Endothelial cell (in vitro differentiated cells): ENCODE data around the gene RANBP3L. TPM values are rescaled to one million over a fixed set of nuclear protein-coding genes. Genes with fewer than 3 reads are reported as not detected.

Source experiments
- DNase-seq: peaks from one replicate; pipeline ENCODE4 v3.0.0; 2021; ENCODE audit warnings: low spot score
- H3K27ac Mint-ChIP-seq: one replicate; pipeline ENCODE4 v1.8.0; 2021; ENCODE audit warnings: mixed read lengths, inconsistent platforms; ENCODE audit not compliant: unreplicated experiment
- H3K27me3 Mint-ChIP-seq: one replicate; pipeline ENCODE4 v1.8.0; 2021; ENCODE audit warnings: mild to moderate bottlenecking, moderate library complexity, mixed read lengths, inconsistent platforms; ENCODE audit not compliant: unreplicated experiment
- H3K36me3 Mint-ChIP-seq: one replicate; pipeline ENCODE4 v1.8.0; 2021; ENCODE audit warnings: mild to moderate bottlenecking, low read depth, mixed read lengths, inconsistent platforms; ENCODE audit not compliant: unreplicated experiment
- H3K4me1 Mint-ChIP-seq: one replicate; pipeline ENCODE4 v1.8.0; 2021; ENCODE audit warnings: mild to moderate bottlenecking, mixed read lengths, inconsistent platforms; ENCODE audit not compliant: unreplicated experiment
- H3K4me3 Mint-ChIP-seq: one replicate; pipeline ENCODE4 v1.8.0; 2021; ENCODE audit warnings: mild to moderate bottlenecking, mixed read lengths, inconsistent platforms; ENCODE audit not compliant: unreplicated experiment
- H3K9me3 Mint-ChIP-seq: one replicate; pipeline ENCODE4 v1.8.0; 2021; ENCODE audit warnings: mixed read lengths, inconsistent platforms; ENCODE audit not compliant: unreplicated experiment
- CTCF ChIP-seq: fragments of 200-600 bp; sonication (generic); IDR thresholded peaks from one replicate; pipeline ENCODE4 v1.5.0; 2021; ENCODE audit warnings: antibody characterized with exemption; ENCODE audit not compliant: unreplicated experiment
- total RNA-seq: library from RNA; stranded (reverse); fragmentation: NEBNext Ultra II Directional; extraction: Animal tissue kit (Norgen Biotek cat#: 25700); gene quantifications from one replicate; pipeline ENCODE4 v1.2.1, GENCODE V29; 2021; ENCODE audit not compliant: unreplicated experiment

Gene RANBP3L
- total RNA-seq, 1 donor from 2014 or later = not detected

GRCh38 chr5:36217988-36218387 is 83.7 kb downstream of the RANBP3L start:
- no peak overlapping the region for H3K4me3 Mint-ChIP-seq
- no peak for DNase-seq
- H3K9me3 Mint-ChIP-seq = no peaks in the 10 kb centered on the region
- no peaks in the 10 kb centered on the region for H3K27me3 Mint-ChIP-seq
- no peak for TF ChIP-seq CTCF
- H3K36me3 Mint-ChIP-seq = no peaks in the 10 kb centered on the region
- H3K4me1 Mint-ChIP-seq = no peaks in the 10 kb centered on the region
- H3K27ac Mint-ChIP-seq = no peak overlapping the region

- Mint-ChIP-seq H3K4me1 (no peaks in the 10 kb centered on the region), H3K9me3 (no peaks in the 10 kb centered on the region), H3K27me3 (no peaks in the 10 kb centered on the region), H3K36me3 (no peaks in the 10 kb centered on the region), H3K27ac (no peak overlapping the region), H3K4me3 (no peak overlapping the region)
- TF ChIP-seq CTCF = no peak
- DNase-seq = no peak
These were observed 84.1 kb downstream of the RANBP3L start for GRCh38 chr5:36217567-36217966.

- Mint-ChIP-seq H3K27me3 (no peaks in the 10 kb centered on the region), H3K4me3 (no peak overlapping the region), H3K4me1 (no peaks in the 10 kb centered on the region), H3K27ac (no peak overlapping the region), H3K9me3 (no peaks in the 10 kb centered on the region), H3K36me3 (no peaks in the 10 kb centered on the region)
- DNase-seq = no peak
- TF ChIP-seq CTCF = no peak
These were observed 85.8 kb downstream of the RANBP3L start for GRCh38 chr5:36215910-36216309.

- no peaks in the 10 kb centered on the region for H3K4me1 Mint-ChIP-seq
- no peak for DNase-seq
- no peak overlapping the region for H3K4me3 Mint-ChIP-seq
- no peaks in the 10 kb centered on the region for H3K27me3 Mint-ChIP-seq
- no peak for TF ChIP-seq CTCF
- no peaks in the 10 kb centered on the region for H3K9me3 Mint-ChIP-seq
- H3K27ac Mint-ChIP-seq = no peak overlapping the region
- H3K36me3 Mint-ChIP-seq = no peaks in the 10 kb centered on the region
These were observed 87.3 kb downstream of the RANBP3L start for GRCh38 chr5:36214436-36214835.

GRCh38 chr5:36209664-36210063 is 92.0 kb downstream of the RANBP3L start:
- Mint-ChIP-seq H3K4me3 (no peak overlapping the region), H3K27me3 (no peaks in the 10 kb centered on the region), H3K4me1 (no peaks in the 10 kb centered on the region), H3K36me3 (peaks cover 13% of the 10 kb centered on the region), H3K9me3 (no peaks in the 10 kb centered on the region), H3K27ac (no peak overlapping the region)
- TF ChIP-seq CTCF = no peak
- no peak for DNase-seq
